Measurements from ENCODE around the gene KRT74. TPM values are rescaled to one million over a fixed set of nuclear protein-coding genes. Genes with fewer than 3 reads are reported as not detected.

Gene KRT74
- total and polyA plus RNA-seq, 2 of the 8 experiments (the other 6 are each of a cell fraction or from before 2014, with no cell fraction given), result not detected

- CTCF ChIA-PET (ENCODE audit: partially characterized antibody), result interaction anchor here (0.7 to 1.5 kb wide), 4 partner anchors 9 to 347 kb away, joined by 3 read pairs; no protein-coding TSS in a partner anchor
Observed at GRCh38 chr12:52523824-52524223, 49.8 kb downstream of the KRT74 start.

More at GRCh38 chr12:52523824-52524223, 49.8 kb downstream of the KRT74 start:
- Histone ChIP-seq H3K4me2 (ENCODE audit: insufficient read depth in 1 of 2, low read depth in 2 of 2, low read length in 2 of 2) (no peak overlapping the region), H4K5ac (ENCODE audit: insufficient read length, low read depth, low read length) (no peak overlapping the region), H3K79me2 (ENCODE audit: control insufficient read depth in 1 of 2, insufficient read depth in 2 of 2, low read length in 2 of 2) (no peaks in the 10 kb centered on the region), H3K9me3 (ENCODE audit: insufficient read depth in 2 of 2, low read depth in 1 of 2, low read length in 1 of 2) (no peaks in the 10 kb centered on the region), H4K91ac (replicated peaks; ENCODE audit: insufficient read length, low read length) (no peak overlapping the region), H3K4ac (replicated peaks; ENCODE audit: insufficient read length, low read depth, low read length) (no peak overlapping the region), H3K36me3 (ENCODE audit: control insufficient read depth in 2 of 4, insufficient read depth in 4 of 4, low read length in 3 of 4) (no peaks in the 10 kb centered on the region), H2BK20ac (ENCODE audit: low read length) (no peak overlapping the region), H3K56ac (replicated peaks; ENCODE audit: insufficient read length, low read depth, low read length) (no peak overlapping the region), H2AK5ac (ENCODE audit: low read depth, low read length) (no peak overlapping the region), H3K23ac (ENCODE audit: insufficient read length) (no peak overlapping the region), H3K27me3 (replicated peaks in 1 of 4; ENCODE audit: control insufficient read depth in 3 of 4, extremely low read depth in 1 of 4, insufficient read depth in 3 of 4, low read length in 3 of 4) (no peaks in the 10 kb centered on the region; a peak in 1 of 7 replicates), H3K14ac (ENCODE audit: insufficient read length) (no peak overlapping the region), H2BK120ac (replicated peaks; ENCODE audit: low read depth, low read length) (no peak overlapping the region), H2AFZ (ENCODE audit: low read length) (no peak overlapping the region), H3K9ac (replicated peaks in 1 of 4; ENCODE audit: extremely low read depth in 1 of 4, low read depth in 3 of 4, low read length in 3 of 4) (no peak overlapping the region), H3K18ac (ENCODE audit: extremely low read depth, low read length) (no peak overlapping the region), H2BK12ac (ENCODE audit: low read depth, low read length) (no peak overlapping the region), H4K8ac (ENCODE audit: extremely low read depth, insufficient read depth, low read length) (no peak overlapping the region), H3K79me1 (ENCODE audit: low read depth, low read length) (no peaks in the 10 kb centered on the region), H2BK5ac (ENCODE audit: low read depth, low read length) (no peak overlapping the region), H3K27ac (ENCODE audit: low read depth, low read length) (no peak overlapping the region), H3K4me3 (ENCODE audit: extremely low read depth in 1 of 4, insufficient read depth in 2 of 4, low read depth in 3 of 4, low read length in 4 of 4) (no peak overlapping the region), H3K23me2 (ENCODE audit: low read depth, low read length) (no peaks in the 10 kb centered on the region), H4K20me1 (replicated peaks in 1 of 2; ENCODE audit: control insufficient read depth in 1 of 2, insufficient read depth in 2 of 2, low read length in 2 of 2) (no peaks in the 10 kb centered on the region), H3K4me1 (replicated peaks in 1 of 4; ENCODE audit: control insufficient read depth in 3 of 4, insufficient read depth in 4 of 4, low read length in 3 of 4) (peaks cover 0 to 1% (median 0%) of the 10 kb centered on the region in 4 experiments; a peak in 1 of 7 replicates), H2BK15ac (ENCODE audit: low read length) (no peak overlapping the region)
- 84% methylated on average over 4 of the region's 4 CpGs; no CpG with 5 or more reads in 1 of the 2 experiments for WGBS, 2 experiments (ENCODE audit: extremely low coverage in 1 of 2, insufficient coverage in 1 of 2, insufficient read length in 1 of 2, insufficient replicate concordance in 2 of 2, low coverage in 1 of 2, low lambda C conversion rate in 2 of 2, missing lambda C conversion rate in 1 of 2)
- no peak for TF ChIP-seq SP2 (IDR thresholded peaks at IDR 0.05; ENCODE audit: low read length)
- no peak for TF ChIP-seq TAF7 (optimal IDR thresholded peaks at IDR 0.05; ENCODE audit: borderline replicate concordance, low read depth, low read length)
- no peak for TF ChIP-seq RAD21 (IDR thresholded peaks at IDR 0.05 in 1 of 2, conservative IDR thresholded peaks at IDR 0.05 in 1 of 2; ENCODE audit: low read depth in 2 of 2, low read length in 2 of 2)
- no peak for TF ChIP-seq E2F6 (IDR thresholded peaks at IDR 0.05)
- TF ChIP-seq MAX (IDR thresholded peaks at IDR 0.05), result no peak
- no peak for TF ChIP-seq CEBPB (IDR thresholded peaks at IDR 0.05; ENCODE audit: low read depth, low read length)
- TF ChIP-seq BACH1 (IDR thresholded peaks at IDR 0.05; ENCODE audit: low read length), result no peak
- DNase-seq (ENCODE audit: low read depth in 1 of 2, low spot score in 2 of 2) (peak in 1 of 2 experiments; percentile 22), FAIRE-seq (no peak)
- POLR2A ChIA-PET (ENCODE audit: partially characterized antibody), result interaction anchor here (0.6 kb wide), 1 partner anchor 17 kb away, joined by 3 read pairs; no protein-coding TSS in a partner anchor
